Loucy (cell line): ENCODE data around the gene HGS.

Source experiments
- H2AFZ ChIP-seq: fragments of 200-600 bp; sonication (generic); 2 replicates; pipeline ENCODE4 v1.6.0; 2016; ENCODE audit warnings: antibody characterized with exemption, mild to moderate bottlenecking, low read length, moderate library complexity
- H3F3A ChIP-seq: fragments of 200-600 bp; 2 replicates; pipeline ENCODE4 v1.6.0; 2016; ENCODE audit warnings: antibody characterized with exemption, low read depth, mild to moderate bottlenecking
- H3K27me3 ChIP-seq: fragments of 200-600 bp; sonication (generic); 2 replicates; pipeline ENCODE4 v1.6.1; 2014; ENCODE audit warnings: low read length, mild to moderate bottlenecking; ENCODE audit not compliant: insufficient read depth, poor library complexity, severe bottlenecking
- H3K36me3 ChIP-seq: fragments of 200-600 bp; sonication (generic); 2 replicates; pipeline ENCODE4 v1.6.1; 2016; ENCODE audit warnings: low read length; ENCODE audit not compliant: insufficient read depth
- H3K4me1 ChIP-seq: fragments of 200-600 bp; sonication (generic); 2 replicates; pipeline ENCODE4 v1.5.1; 2014; ENCODE audit warnings: low read length, mild to moderate bottlenecking; ENCODE audit not compliant: insufficient read depth, poor library complexity, severe bottlenecking
- H3K4me2 ChIP-seq: fragments of 200-600 bp; sonication (generic); 2 replicates; pipeline ENCODE4 v1.6.0; 2014; ENCODE audit warnings: antibody characterized with exemption, low read length, low read depth, mild to moderate bottlenecking; ENCODE audit not compliant: poor library complexity, severe bottlenecking
- H3K4me3 ChIP-seq: fragments of 200-600 bp; sonication (generic); 2 replicates; pipeline ENCODE4 v1.5.1; 2014; ENCODE audit warnings: low read length, mild to moderate bottlenecking, mixed read lengths; ENCODE audit not compliant: poor library complexity, severe bottlenecking
- H3K79me2 ChIP-seq: fragments of 200-600 bp; sonication (generic); 2 replicates; pipeline ENCODE4 v1.6.1; 2014; ENCODE audit warnings: low read length; ENCODE audit not compliant: insufficient read depth
- H3K9ac ChIP-seq: fragments of 200-600 bp; sonication (generic); 2 replicates; pipeline ENCODE4 v1.6.0; 2014; ENCODE audit warnings: mild to moderate bottlenecking, low read depth, low read length, moderate library complexity; ENCODE audit not compliant: poor library complexity, severe bottlenecking
- H3K9me2 ChIP-seq: fragments of 200-600 bp; sonication (generic); replicated peaks from 2 replicates; pipeline ENCODE4 v1.6.1; 2016; ENCODE audit warnings: low read depth, low read length, mixed read lengths
- H3K9me3 ChIP-seq: fragments of 200-600 bp; sonication (generic); 2 replicates; pipeline ENCODE4 v1.6.1; 2014; ENCODE audit warnings: mild to moderate bottlenecking, antibody characterized with exemption, low read length, low read depth; ENCODE audit not compliant: insufficient read depth
- H4K20me1 ChIP-seq: fragments of 200-600 bp; sonication (generic); 2 replicates; pipeline ENCODE4 v1.6.0; 2014; ENCODE audit warnings: antibody characterized with exemption, low read length, mild to moderate bottlenecking; ENCODE audit not compliant: insufficient read depth, poor library complexity, severe bottlenecking
- EZH2phosphoT487 ChIP-seq: fragments of 200-600 bp; IDR thresholded peaks from 2 replicates; pipeline ENCODE4 v1.6.1; 2018; ENCODE audit warnings: antibody characterized with exemption, mild to moderate bottlenecking, moderate library complexity, borderline replicate concordance
- TF ChIP-seq, protein P1 (sequence below): fragments of 200-600 bp; sonication (generic); conservative IDR thresholded peaks from 2 replicates; pipeline ENCODE4 v1.5.1; 2014; ENCODE audit warnings: mild to moderate bottlenecking, antibody characterized with exemption, low read length

Gene HGS

DNA sequence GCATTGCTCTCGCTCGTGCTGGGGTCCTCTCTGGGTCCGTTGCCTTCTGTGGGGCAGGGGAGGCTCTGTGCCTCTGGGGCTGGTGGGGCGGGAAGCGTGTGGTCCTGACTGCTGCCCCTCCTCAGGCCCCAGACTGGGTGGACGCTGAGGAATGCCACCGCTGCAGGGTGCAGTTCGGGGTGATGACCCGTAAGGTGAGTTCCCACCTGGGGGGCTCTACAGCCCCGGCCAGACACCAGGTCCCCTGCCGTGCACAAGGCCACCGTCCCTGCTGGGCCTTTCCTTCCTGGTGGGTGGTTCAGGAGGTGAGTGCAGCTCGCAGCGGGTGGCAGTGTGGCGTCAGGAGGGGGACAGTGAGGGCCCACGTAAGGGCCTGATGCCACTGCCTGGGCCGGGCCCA, 6.7 kb downstream of the HGS start:
- Histone ChIP-seq H3F3A (no peaks in the 10 kb centered on the region), H3K4me1 (peaks cover 2% of the 10 kb centered on the region), H4K20me1 (peaks cover 6% of the 10 kb centered on the region), H3K4me3 (no peak overlapping the region), H3K4me2 (no peak overlapping the region), H3K9ac (no peak overlapping the region), H3K27me3 (no peaks in the 10 kb centered on the region), H2AFZ (no peak overlapping the region), H3K9me2 (no peaks in the 10 kb centered on the region), H3K79me2 (peaks cover 39% of the 10 kb centered on the region), H3K9me3 (no peaks in the 10 kb centered on the region), H3K36me3 (peaks cover 80% of the 10 kb centered on the region; the same call in 1 of the 2 replicates)
- TF ChIP-seq EZH2phosphoT487: no peak
- TF ChIP-seq, protein P1, sequence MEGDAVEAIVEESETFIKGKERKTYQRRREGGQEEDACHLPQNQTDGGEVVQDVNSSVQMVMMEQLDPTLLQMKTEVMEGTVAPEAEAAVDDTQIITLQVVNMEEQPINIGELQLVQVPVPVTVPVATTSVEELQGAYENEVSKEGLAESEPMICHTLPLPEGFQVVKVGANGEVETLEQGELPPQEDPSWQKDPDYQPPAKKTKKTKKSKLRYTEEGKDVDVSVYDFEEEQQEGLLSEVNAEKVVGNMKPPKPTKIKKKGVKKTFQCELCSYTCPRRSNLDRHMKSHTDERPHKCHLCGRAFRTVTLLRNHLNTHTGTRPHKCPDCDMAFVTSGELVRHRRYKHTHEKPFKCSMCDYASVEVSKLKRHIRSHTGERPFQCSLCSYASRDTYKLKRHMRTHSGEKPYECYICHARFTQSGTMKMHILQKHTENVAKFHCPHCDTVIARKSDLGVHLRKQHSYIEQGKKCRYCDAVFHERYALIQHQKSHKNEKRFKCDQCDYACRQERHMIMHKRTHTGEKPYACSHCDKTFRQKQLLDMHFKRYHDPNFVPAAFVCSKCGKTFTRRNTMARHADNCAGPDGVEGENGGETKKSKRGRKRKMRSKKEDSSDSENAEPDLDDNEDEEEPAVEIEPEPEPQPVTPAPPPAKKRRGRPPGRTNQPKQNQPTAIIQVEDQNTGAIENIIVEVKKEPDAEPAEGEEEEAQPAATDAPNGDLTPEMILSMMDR: no peak

DNA sequence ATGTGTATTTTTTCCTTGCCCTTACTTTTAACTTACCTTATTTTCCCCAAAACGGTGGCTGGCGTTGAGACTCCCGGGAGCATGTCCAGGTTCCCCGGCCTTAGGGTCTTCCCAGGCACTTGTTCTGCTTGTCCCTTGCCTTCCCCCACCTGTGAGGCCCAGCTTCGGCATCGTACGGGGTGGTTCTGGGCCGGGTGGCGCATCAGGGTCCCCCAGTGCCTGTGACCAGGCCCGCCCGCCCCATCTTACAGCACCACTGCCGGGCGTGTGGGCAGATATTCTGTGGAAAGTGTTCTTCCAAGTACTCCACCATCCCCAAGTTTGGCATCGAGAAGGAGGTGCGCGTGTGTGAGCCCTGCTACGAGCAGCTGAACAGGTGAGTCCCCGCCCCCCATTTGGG, 7.4 kb downstream of the HGS start:
- Histone ChIP-seq H3K36me3 (peaks cover 83% of the 10 kb centered on the region; the same call in 1 of the 2 replicates), H3K9me2 (no peaks in the 10 kb centered on the region), H3F3A (no peaks in the 10 kb centered on the region), H3K4me1 (no peaks in the 10 kb centered on the region), H3K79me2 (peaks cover 33% of the 10 kb centered on the region), H3K27me3 (no peaks in the 10 kb centered on the region), H3K9ac (no peak overlapping the region), H4K20me1 (peaks cover under 1% of the 10 kb centered on the region), H3K4me2 (no peak overlapping the region), H2AFZ (no peak overlapping the region), H3K9me3 (no peaks in the 10 kb centered on the region), H3K4me3 (no peak overlapping the region)
- TF ChIP-seq EZH2phosphoT487: no peak
- TF ChIP-seq, protein P1: no peak

DNA sequence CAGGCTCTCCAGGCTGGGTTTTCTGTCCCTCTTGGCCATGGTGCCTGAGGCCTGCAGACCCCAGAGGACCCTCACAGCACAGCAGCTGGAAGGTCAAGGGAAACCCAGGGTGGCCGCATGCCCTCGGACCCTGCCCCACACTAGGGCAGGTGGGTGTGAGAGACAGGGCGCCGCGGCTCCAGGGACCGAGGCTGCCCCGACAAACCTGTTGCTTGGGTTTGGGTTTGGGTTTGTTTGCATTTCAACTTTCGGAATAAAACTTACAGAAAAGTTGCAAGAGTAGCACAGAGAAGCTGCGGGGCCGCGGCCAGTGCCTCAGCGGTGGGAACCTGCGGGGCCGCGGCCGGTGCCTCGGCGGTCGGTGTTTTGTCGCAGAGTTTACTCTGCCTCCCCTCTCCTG, 7.8 kb downstream of the HGS start:
- no peak overlapping the region for H3K4me3 ChIP-seq
- peaks cover 83% of the 10 kb centered on the region; the same call in 1 of the 2 replicates for H3K36me3 ChIP-seq
- H3K9ac ChIP-seq: no peak overlapping the region
- H3K27me3 ChIP-seq: no peaks in the 10 kb centered on the region
- no peaks in the 10 kb centered on the region for H3F3A ChIP-seq
- TF ChIP-seq EZH2phosphoT487: no peak
- TF ChIP-seq, protein P1: no peak
- H3K4me1 ChIP-seq: no peaks in the 10 kb centered on the region
- no peaks in the 10 kb centered on the region for H3K9me3 ChIP-seq
- H2AFZ ChIP-seq: no peak overlapping the region
- H3K4me2 ChIP-seq: no peak overlapping the region
- no peaks in the 10 kb centered on the region for H4K20me1 ChIP-seq
- no peaks in the 10 kb centered on the region for H3K9me2 ChIP-seq
- H3K79me2 ChIP-seq: peaks cover 29% of the 10 kb centered on the region; the same call in 1 of the 2 replicates
